GM12873 (cell line): Measurements from ENCODE around the gene TEX51.

Experiments used
- TF ChIP-seq, protein P1 (sequence below): IDR thresholded peaks from 2 replicates; pipeline ENCODE4 v1.5.1; 2012; ENCODE audit warnings: low read depth, mild to moderate bottlenecking, moderate library complexity, low read length, control low read depth; ENCODE audit not compliant: insufficient read depth; ENCODE audit errors: missing control alignments

TEX51 gene

DNA sequence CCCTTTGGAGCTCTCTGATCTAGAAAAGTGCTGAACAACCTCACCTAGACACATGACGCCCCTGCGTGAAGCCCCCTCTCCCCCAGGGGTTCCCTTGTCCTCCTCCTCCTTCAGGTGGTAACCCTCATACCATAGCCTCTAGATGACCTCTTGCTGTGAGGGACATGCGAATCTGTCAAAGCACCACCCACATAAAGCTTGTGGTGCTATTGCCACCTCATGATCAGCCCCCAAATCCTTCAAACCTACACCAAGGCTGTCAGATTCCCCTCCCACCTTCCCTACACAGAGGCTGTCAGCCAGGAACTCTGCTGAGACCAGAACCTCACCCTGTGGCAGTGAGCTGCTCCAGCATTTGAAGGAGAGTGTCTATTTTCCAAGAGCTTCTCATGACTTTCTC is 43.1 kb upstream of the TEX51 start:
- TF ChIP-seq, protein P1, sequence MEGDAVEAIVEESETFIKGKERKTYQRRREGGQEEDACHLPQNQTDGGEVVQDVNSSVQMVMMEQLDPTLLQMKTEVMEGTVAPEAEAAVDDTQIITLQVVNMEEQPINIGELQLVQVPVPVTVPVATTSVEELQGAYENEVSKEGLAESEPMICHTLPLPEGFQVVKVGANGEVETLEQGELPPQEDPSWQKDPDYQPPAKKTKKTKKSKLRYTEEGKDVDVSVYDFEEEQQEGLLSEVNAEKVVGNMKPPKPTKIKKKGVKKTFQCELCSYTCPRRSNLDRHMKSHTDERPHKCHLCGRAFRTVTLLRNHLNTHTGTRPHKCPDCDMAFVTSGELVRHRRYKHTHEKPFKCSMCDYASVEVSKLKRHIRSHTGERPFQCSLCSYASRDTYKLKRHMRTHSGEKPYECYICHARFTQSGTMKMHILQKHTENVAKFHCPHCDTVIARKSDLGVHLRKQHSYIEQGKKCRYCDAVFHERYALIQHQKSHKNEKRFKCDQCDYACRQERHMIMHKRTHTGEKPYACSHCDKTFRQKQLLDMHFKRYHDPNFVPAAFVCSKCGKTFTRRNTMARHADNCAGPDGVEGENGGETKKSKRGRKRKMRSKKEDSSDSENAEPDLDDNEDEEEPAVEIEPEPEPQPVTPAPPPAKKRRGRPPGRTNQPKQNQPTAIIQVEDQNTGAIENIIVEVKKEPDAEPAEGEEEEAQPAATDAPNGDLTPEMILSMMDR, result no peak

DNA sequence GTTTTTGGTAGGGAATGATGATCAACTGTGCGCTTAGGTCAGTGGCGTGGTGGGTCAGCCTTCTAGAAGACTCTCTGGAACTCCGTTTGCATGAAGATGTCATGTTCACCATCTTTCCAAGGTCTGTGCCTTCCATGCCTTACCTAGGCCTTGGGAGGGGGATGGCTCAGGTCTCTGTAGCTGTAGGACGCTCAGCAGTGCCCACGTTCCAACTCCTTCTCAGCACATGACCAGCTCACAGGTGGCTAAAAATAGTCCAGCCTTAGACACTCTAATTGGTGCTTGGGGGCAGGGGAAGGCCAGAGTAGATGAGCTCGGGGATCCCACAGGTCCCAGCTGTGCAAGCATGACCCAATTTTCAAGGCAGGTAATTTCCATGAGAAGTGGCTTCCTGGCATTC is 42.3 kb upstream of the TEX51 start:
- TF ChIP-seq, protein P1, result no peak

DNA sequence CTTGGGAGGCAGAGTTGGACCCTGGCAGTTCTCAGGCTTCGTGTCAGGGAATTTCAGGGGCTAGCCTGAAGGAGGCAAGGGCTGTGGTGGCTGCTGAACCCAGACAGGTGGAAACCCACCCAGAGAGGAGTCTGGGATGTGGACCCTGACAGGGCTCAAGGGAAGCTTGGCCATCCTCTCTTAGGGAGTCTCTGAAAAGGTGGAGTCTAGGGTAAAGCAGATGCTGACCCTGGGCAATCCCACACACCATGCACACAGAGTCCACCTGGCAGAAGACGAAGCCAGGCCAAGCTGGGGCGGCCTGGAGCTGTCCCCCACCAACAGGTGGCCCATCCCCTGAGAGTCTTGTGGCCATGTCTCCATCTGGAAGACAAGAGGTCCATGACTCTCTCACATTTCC is 41.2 kb upstream of the TEX51 start:
- TF ChIP-seq, protein P1, result no peak

DNA sequence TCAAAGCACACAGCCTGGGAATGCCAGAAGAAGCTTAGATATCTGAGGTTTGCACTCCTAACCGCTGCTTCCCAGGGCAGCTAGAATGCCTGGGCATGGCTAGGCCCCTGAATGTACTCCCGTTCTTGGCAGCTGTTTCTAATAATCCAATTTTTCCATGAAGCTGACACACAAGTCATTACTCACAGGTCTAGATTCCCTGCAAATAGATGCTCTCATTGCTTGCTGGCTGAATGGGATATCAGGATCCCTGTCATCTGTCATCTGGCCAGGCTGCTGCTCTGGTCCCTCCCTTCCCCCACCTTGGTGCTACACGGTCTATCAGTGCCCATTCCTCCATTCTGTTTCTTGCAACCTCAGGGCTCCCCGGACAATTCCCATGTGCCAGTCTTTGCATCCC is 40.7 kb upstream of the TEX51 start:
- TF ChIP-seq, protein P1, result no peak

DNA sequence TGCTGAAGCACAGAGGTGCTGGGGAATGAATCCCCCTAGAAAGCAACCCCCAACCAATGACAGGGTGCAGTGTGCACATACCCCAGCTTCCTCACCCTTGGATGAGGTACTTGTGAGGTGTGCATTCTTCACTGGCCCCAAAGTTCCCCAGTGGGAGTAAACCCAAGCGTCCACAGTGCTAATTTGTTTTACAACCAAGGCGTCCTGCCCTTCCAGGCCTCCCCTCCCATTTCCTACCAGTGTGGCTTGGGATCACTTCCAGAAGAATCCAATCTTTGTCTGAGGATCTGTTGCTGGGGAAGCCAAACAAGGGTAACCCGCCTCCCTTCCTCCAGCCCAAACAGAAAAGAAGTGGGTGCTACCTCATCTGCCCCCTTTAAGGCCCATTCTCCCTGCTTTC is 40.3 kb upstream of the TEX51 start:
- TF ChIP-seq, protein P1, result no peak

DNA sequence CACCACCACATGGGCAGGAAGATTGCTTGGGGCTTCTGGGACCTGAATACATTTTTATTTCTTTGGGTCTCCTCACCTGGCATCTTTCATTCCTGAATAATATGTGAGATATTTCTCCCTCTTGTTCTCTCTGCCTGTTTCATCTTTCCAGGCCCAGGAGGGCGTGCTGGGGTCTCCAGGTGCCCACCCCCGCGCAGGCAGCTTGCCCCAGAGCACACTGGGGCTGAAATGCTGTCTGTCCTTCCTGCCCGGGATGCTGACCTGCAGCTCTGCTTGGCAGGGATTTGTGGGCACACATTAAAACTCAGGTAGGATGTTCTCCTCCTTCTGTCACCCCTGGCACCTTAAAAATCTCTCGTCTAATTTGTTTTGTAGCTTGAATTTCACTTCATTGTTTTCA is 39.7 kb upstream of the TEX51 start:
- TF ChIP-seq, protein P1, result no peak

DNA sequence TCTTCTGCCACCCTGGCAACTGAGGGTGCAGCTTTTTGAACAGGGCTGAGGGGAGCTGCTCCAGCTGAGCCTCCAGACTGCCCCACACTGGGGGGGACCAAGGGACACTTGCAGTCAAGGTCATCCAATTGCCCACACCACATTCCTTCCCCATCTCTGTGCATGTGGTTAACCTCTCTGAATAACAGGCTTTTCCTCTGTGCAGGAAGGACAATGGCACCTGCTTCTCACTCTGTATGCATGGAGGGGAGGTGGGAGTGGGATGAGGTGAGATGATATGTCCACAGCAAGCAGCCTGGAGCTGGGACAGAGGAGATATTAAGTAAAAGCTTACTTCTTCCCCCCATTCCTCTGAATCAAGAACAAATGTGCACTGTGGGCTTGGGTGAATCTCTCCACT is 39.1 kb upstream of the TEX51 start:
- TF ChIP-seq, protein P1, result no peak
